ENCODE results near the gene TMEM139. TPM values are rescaled to one million over a fixed set of nuclear protein-coding genes. Genes with fewer than 3 reads are reported as not detected.

TMEM139 gene
- total RNA-seq, 3 donors from 2014 or later (not counting 1 experiment from before 2014, with no cell fraction given): not detected

- 93% methylated on average over 8 of the region's 8 CpGs for WGBS (ENCODE audit: insufficient coverage)
- Mint-ChIP-seq H3K4me1 (peaks cover 0 to 2% of the 10 kb centered on the region in 2 donors), H3K9me3 (no peaks in the 10 kb centered on the region), H3K27ac (no peak overlapping the region), H3K36me3 (no peaks in the 10 kb centered on the region), H3K4me3 (no peak overlapping the region), H3K27me3 (ENCODE audit: low read depth in 2 of 2) (peaks cover 7 to 10% of the 10 kb centered on the region in 2 donors)
- intact Hi-C loops (cut with micrococcal nuclease): no loop called here
- no peak for DNase-seq
- Histone ChIP-seq H3K4me1 (ENCODE audit: control insufficient read depth, insufficient read depth, low read length) (no peaks in the 10 kb centered on the region), H3K4me3 (ENCODE audit: low read length) (no peak overlapping the region), H3K36me3 (ENCODE audit: control insufficient read depth, insufficient read depth, low read length) (no peaks in the 10 kb centered on the region), H3K27ac (ENCODE audit: low read length) (no peak overlapping the region), H3K27me3 (ENCODE audit: control insufficient read depth, insufficient read depth, low read length) (no peaks in the 10 kb centered on the region), H3K9me3 (ENCODE audit: control insufficient read depth, insufficient read depth, low read length) (no peaks in the 10 kb centered on the region)
- no peak for TF ChIP-seq CTCF (IDR thresholded peaks at IDR 0.05)
- no peak for ATAC-seq
Observed at GRCh38 chr7:143331179-143331801, 46.5 kb downstream of the TMEM139 start.

- Mint-ChIP-seq H3K27me3 (ENCODE audit: low read depth in 2 of 2) (peaks cover 17 to 31% of the 10 kb centered on the region in 2 donors), H3K4me1 (no peaks in the 10 kb centered on the region), H3K36me3 (no peaks in the 10 kb centered on the region), H3K4me3 (no peak overlapping the region), H3K9me3 (no peaks in the 10 kb centered on the region), H3K27ac (no peak overlapping the region)
- intact Hi-C loops (cut with micrococcal nuclease): no loop called here
- no CpG with 5 or more reads among the region's 1 CpG for WGBS (ENCODE audit: insufficient coverage)
- no peak overlapping the region for H3K4me3 ChIP-seq (ENCODE audit: low read length)
- H3K36me3 ChIP-seq (ENCODE audit: control insufficient read depth, insufficient read depth, low read length): no peaks in the 10 kb centered on the region
- no peak overlapping the region for H3K27ac ChIP-seq (ENCODE audit: low read length)
- DNase-seq (no peak), ATAC-seq (no peak)
- TF ChIP-seq CTCF (IDR thresholded peaks at IDR 0.05): no peak
- no peaks in the 10 kb centered on the region for H3K4me1 ChIP-seq (ENCODE audit: control insufficient read depth, insufficient read depth, low read length)
- H3K9me3 ChIP-seq (ENCODE audit: control insufficient read depth, insufficient read depth, low read length): no peaks in the 10 kb centered on the region
- no peaks in the 10 kb centered on the region for H3K27me3 ChIP-seq (ENCODE audit: control insufficient read depth, insufficient read depth, low read length)
Observed at GRCh38 chr7:143334244-143334643, 49.5 kb downstream of the TMEM139 start.

GRCh38 chr7:143337216-143337615 is 52.5 kb downstream of the TMEM139 start:
- Mint-ChIP-seq H3K9me3 (no peaks in the 10 kb centered on the region), H3K27ac (no peak overlapping the region), H3K27me3 (ENCODE audit: low read depth in 2 of 2) (peaks cover 20 to 39% of the 10 kb centered on the region in 2 donors), H3K4me3 (no peak overlapping the region), H3K4me1 (no peaks in the 10 kb centered on the region), H3K36me3 (no peaks in the 10 kb centered on the region)
- ATAC-seq (no peak), DNase-seq (no peak)
- Histone ChIP-seq H3K4me3 (ENCODE audit: low read length) (no peak overlapping the region), H3K27ac (ENCODE audit: low read length) (no peak overlapping the region), H3K9me3 (ENCODE audit: control insufficient read depth, insufficient read depth, low read length) (no peaks in the 10 kb centered on the region), H3K27me3 (ENCODE audit: control insufficient read depth, insufficient read depth, low read length) (no peaks in the 10 kb centered on the region), H3K36me3 (ENCODE audit: control insufficient read depth, insufficient read depth, low read length) (no peaks in the 10 kb centered on the region), H3K4me1 (ENCODE audit: control insufficient read depth, insufficient read depth, low read length) (no peaks in the 10 kb centered on the region)
- TF ChIP-seq CTCF (IDR thresholded peaks at IDR 0.05): no peak
- WGBS (ENCODE audit: insufficient coverage): 92% methylated on average over 3 of the region's 3 CpGs
- intact Hi-C loops (cut with micrococcal nuclease): no loop called here

Other genes starting within 250 kb of the TMEM139 start
- not detected for gene OR6V1, start 232.6 kb upstream of the TMEM139 start, total RNA-seq
- not detected for gene PIP, start 152.9 kb upstream of the TMEM139 start, total RNA-seq
- not detected for gene TAS2R39, start 101.5 kb upstream of the TMEM139 start, total RNA-seq
- gene TAS2R40, start 62.9 kb upstream of the TMEM139 start, total RNA-seq: not detected
- 100 to 1,000 TPM; 159 to 215 (median 181) TPM for gene GSTK1, start 21.5 kb upstream of the TMEM139 start, total RNA-seq
- 10 to 100 TPM; 36.7 to 60.5 (median 54.7) TPM for gene CASP2, start 3.4 kb downstream of the TMEM139 start, total RNA-seq
- gene CLCN1, start 31.2 kb downstream of the TMEM139 start, total RNA-seq: under 1 TPM in 2 of 3 donors, not detected in 1; 0.16 to 0.19 TPM
- gene FAM131B, start 77.8 kb downstream of the TMEM139 start, total RNA-seq: 1 to 10 TPM; 2.3 to 2.8 (median 2.5) TPM
- gene ZYX, start 96.4 kb downstream of the TMEM139 start, total RNA-seq: 100 to 1,000 TPM; 168 to 219 (median 186) TPM
- 1 to 10 TPM in 2 of 3 donors, not detected in 1; 1.0 to 1.2 TPM for gene EPHA1, start 123.9 kb downstream of the TMEM139 start, total RNA-seq
- gene TAS2R60, start 158.5 kb downstream of the TMEM139 start, total RNA-seq: under 1 TPM in 1 of 3 donors, not detected in 2; 0.40 TPM
- gene TAS2R41, start 192.9 kb downstream of the TMEM139 start, total RNA-seq: not detected

Measured in natural killer cell (primary cell).